Measurements from ENCODE around the gene FDXR. TPM values are rescaled to one million over a fixed set of nuclear protein-coding genes. Genes with fewer than 3 reads are reported as not detected.
A peak's percentile ranks its signal among the peaks of the same experiment; 100 is the strongest.

FDXR gene
- total RNA-seq, 2 donors from 2014 or later: 4.1 to 7.9 TPM

DNA sequence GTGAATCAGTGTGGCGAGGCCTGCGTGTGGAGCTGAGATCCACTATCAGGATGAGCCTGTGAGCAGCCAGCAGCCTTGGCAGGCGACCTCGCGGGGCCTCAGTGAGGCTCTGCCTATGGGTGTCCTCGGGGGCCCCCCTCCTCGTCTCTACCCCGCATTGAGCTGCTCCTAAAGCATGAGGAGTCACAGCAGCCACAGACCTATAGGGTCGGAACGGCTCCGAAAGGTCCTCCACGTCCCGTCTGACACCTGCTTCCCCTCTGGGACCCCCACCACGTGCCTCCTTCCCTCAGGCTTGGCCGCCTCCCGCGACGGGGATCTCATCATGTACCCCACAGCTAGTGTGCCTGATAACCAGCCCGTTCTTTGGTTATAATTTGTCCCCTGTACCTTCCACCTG, 41.9 kb downstream of the FDXR start:
- no peaks in the 10 kb centered on the region for H3K27me3 ChIP-seq
- no peak for TF ChIP-seq CTCF (IDR thresholded peaks at IDR 0.05)
- peaks cover 0 to 10% of the 10 kb centered on the region in 2 donors for H3K4me1 ChIP-seq
- H3K9me3 ChIP-seq: no peaks in the 10 kb centered on the region
- no peak overlapping the region for H3K27ac ChIP-seq
- peaks cover under 1% of the 10 kb centered on the region for H3K36me3 ChIP-seq
- H3K4me3 ChIP-seq: no peak overlapping the region
- DNase-seq (ENCODE audit: low spot score): no peak

DNA sequence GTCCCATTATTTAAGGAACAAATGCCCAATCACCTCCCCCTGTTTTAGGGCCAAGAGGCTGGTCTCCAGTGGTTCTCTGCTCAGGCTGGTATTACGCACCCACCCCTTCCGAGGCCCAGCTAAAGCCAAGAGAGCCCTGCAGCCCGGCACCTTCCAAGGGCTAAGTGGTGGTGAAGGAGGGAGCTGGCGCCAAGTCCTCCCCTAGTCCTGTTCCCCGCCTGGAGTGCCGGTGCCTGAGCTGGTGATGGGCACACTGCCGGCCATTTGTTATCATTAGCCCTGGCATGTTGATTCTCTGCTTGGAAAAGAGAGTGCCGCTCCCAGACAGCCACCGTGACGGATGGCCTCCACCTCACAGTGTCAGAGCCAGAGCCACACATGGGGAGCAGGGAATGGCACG, 45.0 kb downstream of the FDXR start:
- Histone ChIP-seq H3K4me1 (peaks cover 0 to 10% of the 10 kb centered on the region in 2 donors), H3K27me3 (no peaks in the 10 kb centered on the region), H3K36me3 (no peaks in the 10 kb centered on the region), H3K4me3 (no peak overlapping the region), H3K9me3 (no peaks in the 10 kb centered on the region), H3K27ac (peak overlapping the region in 1 of 2 donors; percentile 43)
- TF ChIP-seq CTCF (IDR thresholded peaks at IDR 0.05): no peak
- DNase-seq (ENCODE audit: low spot score): no peak

- no peak for TF ChIP-seq CTCF (IDR thresholded peaks at IDR 0.05)
- Histone ChIP-seq H3K27me3 (no peaks in the 10 kb centered on the region), H3K4me3 (no peak overlapping the region), H3K4me1 (peaks cover 0 to 22% of the 10 kb centered on the region in 2 donors), H3K27ac (no peak overlapping the region), H3K36me3 (no peaks in the 10 kb centered on the region), H3K9me3 (no peaks in the 10 kb centered on the region)
- no peak for DNase-seq (ENCODE audit: low spot score)
Observed at GRCh38 chr17:74825952-74826719, 46.7 kb downstream of the FDXR start.

DNA sequence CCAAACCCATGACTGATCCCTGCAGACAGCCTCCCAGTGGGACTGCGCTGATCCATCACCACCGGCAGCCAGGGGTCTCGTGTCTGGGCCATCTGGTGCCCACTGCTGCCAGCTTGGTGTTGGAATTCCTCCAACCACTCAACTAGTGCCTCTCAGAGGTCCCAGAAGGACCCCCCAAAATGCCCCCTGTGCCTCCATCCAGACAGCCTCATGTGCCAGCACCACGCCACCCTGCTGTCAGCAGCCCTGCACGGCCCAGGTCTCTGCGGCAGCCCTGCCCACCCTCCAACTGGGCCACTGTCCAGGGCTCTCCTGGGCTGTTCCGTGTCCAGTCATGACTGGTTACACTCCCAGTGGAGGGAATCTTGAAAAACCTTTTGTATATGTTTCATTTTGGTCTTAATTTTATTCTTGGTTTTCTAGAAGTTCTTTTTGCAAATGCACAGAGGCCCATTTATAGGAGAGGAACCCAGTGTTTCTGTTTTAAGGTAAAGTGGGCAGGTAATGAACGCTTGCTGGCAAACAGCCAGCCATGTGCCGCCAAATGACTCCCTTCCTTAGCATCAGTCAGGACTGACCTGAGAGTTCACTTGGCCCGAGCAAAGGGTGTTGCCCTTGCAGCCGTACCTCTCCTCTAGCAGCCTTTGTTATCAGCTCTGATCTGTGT, 47.7 kb downstream of the FDXR start:
- DNase-seq (ENCODE audit: low spot score): no peak
- TF ChIP-seq CTCF (IDR thresholded peaks at IDR 0.05): no peak
- Histone ChIP-seq H3K9me3 (no peaks in the 10 kb centered on the region), H3K27me3 (no peaks in the 10 kb centered on the region), H3K27ac (no peak overlapping the region), H3K4me3 (no peak overlapping the region), H3K36me3 (no peaks in the 10 kb centered on the region), H3K4me1 (peaks cover 0 to 22% of the 10 kb centered on the region in 2 donors)

DNA sequence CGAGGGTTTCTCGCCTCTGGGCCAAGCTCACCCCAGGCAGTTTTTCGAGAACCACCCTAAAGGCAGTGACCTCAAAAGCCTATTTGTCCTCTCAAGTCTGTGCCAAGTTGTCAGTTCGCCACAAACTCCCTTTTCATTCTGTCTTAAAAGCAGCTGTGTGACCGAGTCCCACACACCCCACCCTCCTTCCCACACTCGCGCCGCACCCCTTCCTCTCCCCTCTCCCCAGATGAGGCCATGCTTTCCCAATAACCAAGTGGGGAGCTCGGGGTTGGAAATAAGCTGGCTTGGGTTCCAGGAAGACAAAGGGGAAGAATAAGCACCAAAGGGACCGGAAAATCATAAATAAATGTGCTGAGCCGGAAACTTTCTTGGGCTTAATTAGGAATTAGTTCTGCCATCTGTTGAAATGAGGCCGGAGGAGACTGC, 49.8 kb downstream of the FDXR start:
- DNase-seq (ENCODE audit: low spot score): no peak

More for the DNA sequence above, 49.8 kb downstream of the FDXR start:
- H3K36me3 ChIP-seq: no peaks in the 10 kb centered on the region
- H3K27me3 ChIP-seq: no peaks in the 10 kb centered on the region
- H3K27ac ChIP-seq: peak overlapping the region; percentile 24 to 26
- H3K4me1 ChIP-seq: peaks cover 0 to 18% of the 10 kb centered on the region in 2 donors
- no peaks in the 10 kb centered on the region for H3K9me3 ChIP-seq
- no peak for TF ChIP-seq CTCF (IDR thresholded peaks at IDR 0.05)
- no peak overlapping the region for H3K4me3 ChIP-seq
